A673 (cell line): Measurements from ENCODE around the gene KLF3. TPM values are rescaled to one million over a fixed set of nuclear protein-coding genes. Genes with fewer than 3 reads are reported as not detected.

Experiments used
- BruUV-seq: library from RNA; stranded (reverse); fragments of 400-500 nt; replicated peaks from 2 replicates; lab custom pipeline; 2021; lab: Mats Ljungman, UMichigan
- CTCF ChIA-PET: fragments of 300-600 bp; sonication (Branson Sonifier 250); formaldehyde crosslinking; loops from one replicate; lab custom pipeline; 2022; ENCODE audit warnings: antibody characterized with exemption; lab: Charles Lee
- POLR2A ChIA-PET: fragments of 300-600 bp; sonication (Branson Sonifier 250); formaldehyde crosslinking; loops from one replicate; lab custom pipeline; 2022; ENCODE audit warnings: antibody characterized with exemption; ENCODE audit not compliant: low non-redundant PET; lab: Charles Lee
- DNase-seq: peaks from one replicate; pipeline ENCODE4 v3.0.0-alpha.2; 2015; ENCODE audit warnings: low spot score
- H3K27ac ChIP-seq: fragments of 200-600 bp; sonication (generic); 2 replicates; pipeline ENCODE4 v1.5.1; 2016; ENCODE audit warnings: mixed run types, low read depth, mild to moderate bottlenecking, mixed read lengths, antibody characterized with exemption, low read length; ENCODE audit not compliant: poor library complexity, severe bottlenecking
- H3K27me3 ChIP-seq: fragments of 200-600 bp; sonication (generic); replicated peaks from 2 replicates; pipeline ENCODE4 v1.6.1; 2017; ENCODE audit warnings: mixed run types, low read depth, mild to moderate bottlenecking, mixed read lengths, antibody characterized with exemption, low read length; ENCODE audit not compliant: insufficient read depth, poor library complexity
- H3K36me3 ChIP-seq: fragments of 200-600 bp; sonication (generic); 2 replicates; pipeline ENCODE4 v1.6.1; 2016; ENCODE audit warnings: mixed run types, mild to moderate bottlenecking, mixed read lengths, antibody characterized with exemption, low read length; ENCODE audit not compliant: insufficient read depth, poor library complexity, severe bottlenecking
- H3K4me1 ChIP-seq: fragments of 200-600 bp; sonication (generic); 2 replicates; pipeline ENCODE4 v1.6.1; 2017; ENCODE audit warnings: mixed run types, mild to moderate bottlenecking, mixed read lengths, antibody characterized with exemption, low read length; ENCODE audit not compliant: insufficient read depth, poor library complexity, severe bottlenecking
- H3K4me3 ChIP-seq: fragments of 200-600 bp; sonication (generic); 2 replicates; pipeline ENCODE4 v1.5.1; 2016; ENCODE audit warnings: low read depth, mixed run types, mild to moderate bottlenecking, mixed read lengths, low read length; ENCODE audit not compliant: poor library complexity, severe bottlenecking
- H3K9me3 ChIP-seq: fragments of 200-600 bp; sonication (generic); 2 replicates; pipeline ENCODE4 v1.6.1; 2016; ENCODE audit warnings: mixed run types, low read depth, mild to moderate bottlenecking, mixed read lengths, antibody characterized with exemption, low read length; ENCODE audit not compliant: poor library complexity, severe bottlenecking
- CTCF ChIP-seq: fragments of 300-800, 200-600 bp; sonication (generic); conservative IDR thresholded peaks from 2 replicates; pipeline ENCODE4 v1.5.1; 2017; ENCODE audit warnings: low read depth, mild to moderate bottlenecking, antibody characterized with exemption, low read length, moderate library complexity, mixed read lengths
- EZH2 ChIP-seq: fragments of 200-600 bp; sonication (generic); IDR thresholded peaks from 2 replicates; pipeline ENCODE4 v1.6.1; 2017; ENCODE audit warnings: borderline replicate concordance, low read depth, mild to moderate bottlenecking, mixed read lengths, antibody characterized with exemption, low read length; ENCODE audit not compliant: poor library complexity, severe bottlenecking
- intact Hi-C: fragments of 100-400 bp; cut with micrococcal nuclease; formaldehyde crosslinking; loops from one replicate; pipeline ENCODE4 v1.10.0; 2022; ENCODE audit not compliant: unreplicated experiment
- total RNA-seq: library from RNA; stranded (reverse); gene quantifications from 2 replicates; pipeline ENCODE4 v1.2.3, GENCODE V29; 2021

KLF3 gene
- total RNA-seq, 1 experiment from 2014 or later: 36.1 TPM

GRCh38 chr4:38662522-38663089 is 1.4 kb upstream of the KLF3 start:
- H3K9me3 ChIP-seq: no peaks in the 10 kb centered on the region
- TSS peak; percentile 44 for BruUV-seq
- no peak for DNase-seq
- ChIA-PET CTCF (no interaction called here), POLR2A (no interaction called here)
- no peaks in the 10 kb centered on the region for H3K36me3 ChIP-seq
- no peak for TF ChIP-seq CTCF
- no peak for TF ChIP-seq EZH2
- no peaks in the 10 kb centered on the region for H3K27me3 ChIP-seq
- intact Hi-C loops: no loop called here
- H3K4me1 ChIP-seq: peaks cover 12% of the 10 kb centered on the region
- H3K27ac ChIP-seq: peak overlapping the region; percentile 86
- peak overlapping the region; percentile 96 for H3K4me3 ChIP-seq

- peaks cover 18% of the 10 kb centered on the region for H3K4me1 ChIP-seq
- TF ChIP-seq CTCF: no peak
- TF ChIP-seq EZH2: no peak
- ChIA-PET POLR2A (interaction anchor here (0.6 kb wide), 2 partner anchors 16 to 479 kb away, joined by 6 to 11 read pairs; no protein-coding TSS in a partner anchor), CTCF (interaction anchor here (0.6 kb wide), 1 partner anchor 48 kb away, joined by 4 read pairs; no protein-coding TSS in a partner anchor)
- peak overlapping the region; percentile 96 for H3K4me3 ChIP-seq
- H3K27me3 ChIP-seq: no peaks in the 10 kb centered on the region
- H3K27ac ChIP-seq: peak overlapping the region; percentile 86
- no peaks in the 10 kb centered on the region for H3K36me3 ChIP-seq
- DNase-seq: no peak
- intact Hi-C loops: no loop called here
- no peaks in the 10 kb centered on the region for H3K9me3 ChIP-seq
- BruUV-seq: no TSS peak
These were observed 754 bp upstream of the KLF3 start for GRCh38 chr4:38663090-38663800.

GRCh38 chr4:38664706-38665401 is 855 bp downstream of the KLF3 start:
- BruUV-seq: no TSS peak
- Histone ChIP-seq H3K27me3 (no peaks in the 10 kb centered on the region), H3K4me3 (peak overlapping the region; percentile 96), H3K9me3 (no peaks in the 10 kb centered on the region), H3K4me1 (peaks cover 32% of the 10 kb centered on the region), H3K27ac (peak overlapping the region; percentile 98), H3K36me3 (no peaks in the 10 kb centered on the region)
- intact Hi-C loops: no loop called here
- TF ChIP-seq CTCF (no peak), EZH2 (no peak)
- ChIA-PET POLR2A (interaction anchor here (0.7 kb wide), 1 partner anchor 142 kb away, joined by 8 read pairs; no protein-coding TSS in a partner anchor), CTCF (interaction anchor here (0.5 kb wide), 1 partner anchor 346 kb away, joined by 3 read pairs; no protein-coding TSS in a partner anchor)
- DNase-seq: peak; percentile 69
